IMR-90 (cell line): ENCODE measurements around the gene LSM12. TPM values are rescaled to one million over a fixed set of nuclear protein-coding genes. Genes with fewer than 3 reads are reported as not detected.

ENCODE experiments used
- ATAC-seq: fragments of 200-7000 bp; cut with Tn5 transposase; 2 replicates; pipeline ENCODE4 v1.9.1; 2020; ENCODE audit warnings: low read depth, mild to moderate bottlenecking, moderate library complexity
- BruUV-seq: library from RNA; stranded (reverse); fragments of 400-500 nt; replicated peaks from 2 replicates; lab custom pipeline; 2021; lab: Mats Ljungman, UMichigan
- CTCF ChIA-PET: fragments of 300-600 bp; formaldehyde crosslinking; extraction: SDS; loops from one replicate; lab custom pipeline; 2021; ENCODE audit warnings: antibody characterized with exemption; lab: Yijun Ruan, JAX
- POLR2A ChIA-PET: fragments of 300-600 bp; sonication (Branson Sonifier 250); formaldehyde crosslinking; loops from one replicate; lab custom pipeline; 2022; ENCODE audit warnings: antibody characterized with exemption; ENCODE audit not compliant: unreplicated experiment; lab: Charles Lee
- DNase-seq: peaks from one replicate; pipeline ENCODE4 v3.0.0; 2013
- H2AFZ ChIP-seq: replicated peaks from 2 replicates; pipeline ENCODE3; 2013; ENCODE audit warnings: low read length, mild to moderate bottlenecking; ENCODE audit not compliant: poor library complexity
- H2AK5ac ChIP-seq: 2 replicates; pipeline ENCODE4 v1.6.1; 2013; ENCODE audit warnings: low read depth, low read length, inconsistent platforms
- H2AK9ac ChIP-seq: replicated peaks from 2 replicates; pipeline ENCODE3; 2013; ENCODE audit warnings: mild to moderate bottlenecking, low read depth, low read length, moderate library complexity; ENCODE audit not compliant: poor library complexity
- H2BK120ac ChIP-seq: 2 replicates; pipeline ENCODE4 v1.6.1; 2013; ENCODE audit warnings: low read depth, low read length, inconsistent platforms
- H2BK15ac ChIP-seq: 3 replicates; pipeline ENCODE4 v1.6.1; 2013; ENCODE audit warnings: low read depth, low read length, inconsistent platforms
- H2BK20ac ChIP-seq: 2 replicates; pipeline ENCODE4 v1.6.1; 2013; ENCODE audit warnings: low read depth, mild to moderate bottlenecking, inconsistent platforms, low read length, moderate library complexity
- H2BK5ac ChIP-seq: 2 replicates; pipeline ENCODE4 v1.6.1; 2013; ENCODE audit warnings: mild to moderate bottlenecking, low read depth, low read length, inconsistent platforms; ENCODE audit not compliant: poor library complexity, severe bottlenecking
- H3K14ac ChIP-seq: replicated peaks from 2 replicates; pipeline ENCODE4 v1.6.1; 2013; ENCODE audit warnings: low read depth, low read length, inconsistent platforms
- H3K18ac ChIP-seq: 2 replicates; pipeline ENCODE4 v1.6.1; 2013; ENCODE audit warnings: low read depth, low read length, control low read depth
- H3K23ac ChIP-seq: 2 replicates; pipeline ENCODE4 v1.6.1; 2013; ENCODE audit warnings: low read depth, low read length, inconsistent platforms
- H3K27ac ChIP-seq: 2 replicates; pipeline ENCODE4 v1.5.1; 2013; ENCODE audit warnings: mild to moderate bottlenecking, control low read depth, low read length; ENCODE audit not compliant: insufficient read depth
- H3K27me3 ChIP-seq: 2 replicates; pipeline ENCODE4 v1.6.1; 2013; ENCODE audit warnings: low read length; ENCODE audit not compliant: control insufficient read depth, insufficient read depth
- H3K36me3 ChIP-seq: 2 replicates; pipeline ENCODE4 v1.6.1; 2013; ENCODE audit warnings: low read length, mixed read lengths; ENCODE audit not compliant: control insufficient read depth, insufficient read depth
- H3K4ac ChIP-seq: 2 replicates; pipeline ENCODE4 v1.6.1; 2013; ENCODE audit warnings: low read depth, low read length, inconsistent platforms
- H3K4me1 ChIP-seq: 2 replicates; pipeline ENCODE4 v1.6.1; 2013; ENCODE audit warnings: low read length, mixed read lengths; ENCODE audit not compliant: control insufficient read depth, insufficient read depth
- H3K4me2 ChIP-seq: 2 replicates; pipeline ENCODE4 v1.6.1; 2013; ENCODE audit warnings: low read depth, mild to moderate bottlenecking, control low read depth, low read length, moderate library complexity
- H3K4me3 ChIP-seq: 2 replicates; pipeline ENCODE4 v1.5.1; 2013; ENCODE audit warnings: low read depth, mild to moderate bottlenecking, control low read depth, low read length, moderate library complexity; ENCODE audit not compliant: insufficient read depth
- H3K56ac ChIP-seq: 2 replicates; pipeline ENCODE4 v1.6.1; 2013; ENCODE audit warnings: low read length, inconsistent platforms; ENCODE audit not compliant: insufficient read depth; ENCODE audit errors: extremely low read depth
- H3K79me1 ChIP-seq, 2 experiments: 2 replicates each; pipeline ENCODE4 v1.6.1; 2013; ENCODE audit warnings: low read length in 2 of 2, inconsistent platforms in 1 of 2, low read depth in 1 of 2
- H3K9ac ChIP-seq: 2 replicates; pipeline ENCODE4 v1.6.1; 2013; ENCODE audit warnings: low read depth, low read length, control low read depth
- H3K9me1 ChIP-seq: 2 replicates; pipeline ENCODE4 v1.6.1; 2013; ENCODE audit warnings: low read length, inconsistent platforms; ENCODE audit not compliant: insufficient read depth
- H3K9me3 ChIP-seq: 2 replicates; pipeline ENCODE4 v1.6.1; 2013; ENCODE audit warnings: low read length; ENCODE audit not compliant: control insufficient read depth, insufficient read depth
- H4K20me1 ChIP-seq: 2 replicates; pipeline ENCODE4 v1.6.1; 2013; ENCODE audit warnings: low read length, inconsistent platforms; ENCODE audit not compliant: insufficient read depth
- H4K5ac ChIP-seq: 2 replicates; pipeline ENCODE4 v1.6.1; 2013; ENCODE audit warnings: mild to moderate bottlenecking, low read depth, low read length, control low read depth
- H4K8ac ChIP-seq, 2 experiments: 2 replicates each; pipeline ENCODE4 v1.6.1; 2013; ENCODE audit warnings: low read depth in 2 of 2, low read length in 2 of 2, control low read depth in 1 of 2, inconsistent platforms in 1 of 2
- H4K91ac ChIP-seq: 2 replicates; pipeline ENCODE4 v1.6.1; 2013; ENCODE audit warnings: low read depth, low read length, inconsistent platforms; ENCODE audit not compliant: insufficient read depth
- BHLHE40 ChIP-seq: fragments of 150-350 bp; IDR thresholded peaks from 2 replicates; pipeline ENCODE4 v1.6.1; 2016; ENCODE audit warnings: mild to moderate bottlenecking, low read depth, low read length
- CHD1 ChIP-seq: IDR thresholded peaks from 2 replicates; pipeline ENCODE4 v1.6.1; 2012; ENCODE audit warnings: low read depth, low read length, improper control_type of control experiment
- CTCF ChIP-seq: conservative IDR thresholded peaks from 2 replicates; pipeline ENCODE4 v1.5.1; 2012; ENCODE audit warnings: mild to moderate bottlenecking, low read depth, low read length, improper control_type of control experiment
- FOS ChIP-seq: fragments of 150-350 bp; IDR thresholded peaks from 2 replicates; pipeline ENCODE4 v1.6.1; 2016; ENCODE audit warnings: low read depth, low read length
- MAFK ChIP-seq: IDR thresholded peaks from 2 replicates; pipeline ENCODE4 v1.6.1; 2012; ENCODE audit warnings: low read depth, low read length, improper control_type of control experiment
- MAZ ChIP-seq: IDR thresholded peaks from 2 replicates; pipeline ENCODE4 v1.6.1; 2012; ENCODE audit warnings: low read depth, mild to moderate bottlenecking, low read length, improper control_type of control experiment, moderate library complexity, borderline replicate concordance
- MXI1 ChIP-seq: IDR thresholded peaks from 2 replicates; pipeline ENCODE4 v1.6.1; 2012; ENCODE audit warnings: low read depth, mild to moderate bottlenecking, low read length, moderate library complexity, borderline replicate concordance
- NFE2L2 ChIP-seq: fragments of 150-350 bp; IDR thresholded peaks from 2 replicates; pipeline ENCODE4 v1.6.1; 2016; ENCODE audit warnings: low read depth, mild to moderate bottlenecking, low read length
- POLR2A ChIP-seq: IDR thresholded peaks from 2 replicates; pipeline ENCODE4 v1.6.1; 2012; ENCODE audit warnings: mild to moderate bottlenecking, low read depth, low read length
- RAD21 ChIP-seq: IDR thresholded peaks from 2 replicates; pipeline ENCODE4 v1.6.1; 2012; ENCODE audit warnings: low read length, improper control_type of control experiment
- RCOR1 ChIP-seq: IDR thresholded peaks from 2 replicates; pipeline ENCODE4 v1.6.1; 2012; ENCODE audit warnings: mild to moderate bottlenecking, low read length, improper control_type of control experiment; ENCODE audit not compliant: insufficient replicate concordance
- RFX5 ChIP-seq: IDR thresholded peaks from 2 replicates; pipeline ENCODE4 v1.8.0; 2012; ENCODE audit warnings: low read depth, mild to moderate bottlenecking, low read length, moderate library complexity
- WGBS, 2 experiments: methylation state at CpG; one replicate each; pipeline versions ENCODE4 v1.1.5 to v1.1.7; 2013; ENCODE audit warnings: missing lambda C conversion rate in 2 of 2; ENCODE audit not compliant: insufficient read length in 1 of 2; ENCODE audit errors: extremely low coverage in 2 of 2; 5-methylcytosine and 5-hydroxymethylcytosine counted together
- dilution Hi-C: fragments of 300-500 bp; cut with HindIII; formaldehyde crosslinking; loops from one replicate; pipeline ENCODE4 v1.14.3; 2018; ENCODE audit warnings: low sequenced_read_pairs; ENCODE audit not compliant: unreplicated experiment
- in situ Hi-C: fragments of 300-500 bp; cut with MboI; formaldehyde crosslinking; loops from 3 replicates; pipeline ENCODE4 v1.14.3; 2019; ENCODE audit warnings: low sequenced_read_pairs, inconsistent platforms, mixed read lengths
- intact Hi-C: fragments of 100-400 bp; cut with micrococcal nuclease; formaldehyde crosslinking; loops from 2 replicates; pipeline ENCODE4 v1.10.0; 2022
- polyA plus RNA-seq, 3 experiments: library from polyadenylated mRNA; depleted of rRNA; stranded (reverse); fragments of >200 nt; gene quantifications; 2 replicates each; pipeline ENCODE4 v1.2.3, GENCODE V29; 2012; ENCODE audit warnings: low replicate concordance in 1 of 3
- total RNA-seq: library from RNA; depleted of rRNA; stranded (reverse); fragments of >200 nt; gene quantifications from 2 replicates; pipeline ENCODE4 v1.2.3, GENCODE V29; 2012
- TF ChIP-seq, protein P1 (sequence below): fragments of 150-350 bp; IDR thresholded peaks from 2 replicates; pipeline ENCODE4 v1.6.1; 2017; ENCODE audit warnings: mild to moderate bottlenecking, antibody characterized with exemption, low read length, low read depth

The LSM12 gene
- total and polyA plus RNA-seq, 2 of the 4 experiments (the other 2 are of a cell fraction) = 38.0 to 41.0 TPM

GRCh38 chr17:44112284-44113280 is 46.1 kb upstream of the LSM12 start (continued):
- no peak for TF ChIP-seq RAD21
- no peak for TF ChIP-seq MXI1
- no peak for TF ChIP-seq POLR2A

DNA sequence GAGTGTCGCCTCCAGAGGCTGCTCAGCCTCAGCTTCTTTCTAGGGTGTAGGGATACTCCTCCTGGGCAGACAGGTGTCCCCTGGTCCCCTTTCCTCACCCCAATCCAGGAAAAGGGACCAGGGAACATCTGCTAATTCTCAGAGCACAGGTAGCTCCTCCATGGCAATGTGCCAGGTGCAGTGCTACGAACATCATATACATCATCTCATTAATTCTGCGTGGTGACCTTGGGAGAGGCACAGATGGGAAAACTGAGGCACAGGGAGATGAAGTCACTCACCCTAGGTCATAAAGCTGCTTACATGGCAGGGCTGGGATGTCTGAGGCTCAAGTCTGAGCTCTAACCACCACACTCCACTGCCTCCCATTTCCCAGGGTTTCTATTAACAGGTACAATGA is 45.3 kb upstream of the LSM12 start:
- CTCF ChIA-PET = no interaction called here
- H4K8ac ChIP-seq = peak overlapping the region in 1 of 2 experiments; percentile 65; a peak in 1 of 4 replicates
- peak overlapping the region; percentile 89 for H3K4ac ChIP-seq
- H2BK120ac ChIP-seq = peak overlapping the region; percentile 76
- BruUV-seq = no TSS peak
- no peak overlapping the region for H2BK5ac ChIP-seq
- no peak overlapping the region for H3K56ac ChIP-seq
- no peak overlapping the region for H3K4me2 ChIP-seq
- H3K4me1 ChIP-seq = peaks cover 39% of the 10 kb centered on the region
- dilution Hi-C loops (no loop called here), in situ Hi-C loops (no loop called here), intact Hi-C loops (no loop called here)
- H4K20me1 ChIP-seq = peaks cover 25% of the 10 kb centered on the region
- no peak overlapping the region for H4K5ac ChIP-seq
- no peak overlapping the region for H3K4me3 ChIP-seq
- peaks cover 25% of the 10 kb centered on the region for H3K9me1 ChIP-seq
- no peaks in the 10 kb centered on the region for H3K27me3 ChIP-seq
- peak overlapping the region; percentile 62; the same call in 1 of the 2 replicates for H4K91ac ChIP-seq
- no peak overlapping the region for H3K9ac ChIP-seq
- H3K14ac ChIP-seq = peak overlapping the region; percentile 90
- peak overlapping the region; percentile 94 for H2AK5ac ChIP-seq
- H3K9me3 ChIP-seq = no peaks in the 10 kb centered on the region
- ATAC-seq (no peak), DNase-seq (no peak)
- peak overlapping the region; percentile 86 for H2AK9ac ChIP-seq
- no CpG with 5 or more reads among the region's 3 CpGs for WGBS, 2 experiments
- peak overlapping the region; percentile 71; the same call in 1 of the 3 replicates for H2BK15ac ChIP-seq
- H3K36me3 ChIP-seq = peaks cover 2% of the 10 kb centered on the region; the same call in 1 of the 2 replicates
- peaks cover 11 to 86% of the 10 kb centered on the region in 2 experiments for H3K79me1 ChIP-seq
- no peak overlapping the region for H3K18ac ChIP-seq
- POLR2A ChIA-PET = no interaction called here
- peak overlapping the region; percentile 80 for H2AFZ ChIP-seq
- H2BK20ac ChIP-seq = peak overlapping the region; percentile 48
- peak overlapping the region; percentile 58; the same call in 1 of the 2 replicates for H3K23ac ChIP-seq
- H3K27ac ChIP-seq = no peak overlapping the region
- no peak for TF ChIP-seq NFE2L2
- TF ChIP-seq CHD1 = no peak
- TF ChIP-seq MAFK = no peak
- no peak for TF ChIP-seq MAZ
- no peak for TF ChIP-seq FOS
- no peak for TF ChIP-seq CTCF
- no peak for TF ChIP-seq MXI1
- no peak for TF ChIP-seq RFX5
- no peak for TF ChIP-seq BHLHE40
- no peak for TF ChIP-seq RCOR1
- TF ChIP-seq POLR2A = no peak
- no peak for TF ChIP-seq RAD21
- TF ChIP-seq, protein P1, sequence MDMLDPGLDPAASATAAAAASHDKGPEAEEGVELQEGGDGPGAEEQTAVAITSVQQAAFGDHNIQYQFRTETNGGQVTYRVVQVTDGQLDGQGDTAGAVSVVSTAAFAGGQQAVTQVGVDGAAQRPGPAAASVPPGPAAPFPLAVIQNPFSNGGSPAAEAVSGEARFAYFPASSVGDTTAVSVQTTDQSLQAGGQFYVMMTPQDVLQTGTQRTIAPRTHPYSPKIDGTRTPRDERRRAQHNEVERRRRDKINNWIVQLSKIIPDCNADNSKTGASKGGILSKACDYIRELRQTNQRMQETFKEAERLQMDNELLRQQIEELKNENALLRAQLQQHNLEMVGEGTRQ = no peak
